K562 (cell line): ENCODE data around the gene CCDC9. TPM values are rescaled to one million over a fixed set of nuclear protein-coding genes. Genes with fewer than 3 reads are reported as not detected.

ENCODE experiments used
- ATF2 ChIP-seq: sonication (generic); formaldehyde crosslinking; IDR thresholded peaks from 2 replicates; pipeline ENCODE4 v1.8.1; 2022; ENCODE audit warnings: missing genetic modification reagents
- ATF6 ChIP-seq: sonication (generic); formaldehyde crosslinking; IDR thresholded peaks from 2 replicates; pipeline ENCODE4 v1.4.0; 2020; ENCODE audit warnings: mild to moderate bottlenecking, missing genetic modification reagents
- BRF2 ChIP-seq: IDR thresholded peaks from 3 replicates; pipeline ENCODE4 v1.6.1; 2011; ENCODE audit warnings: borderline replicate concordance, mild to moderate bottlenecking; ENCODE audit not compliant: insufficient read length, insufficient read depth
- E2F6 ChIP-seq, 2 experiments: IDR thresholded peaks; 2 replicates each; pipeline ENCODE4 v1.6.1; 2011; ENCODE audit warnings: borderline replicate concordance in 1 of 2, control low read depth in 1 of 2, low read depth in 1 of 2, low read length in 1 of 2, mild to moderate bottlenecking in 1 of 2, mixed read lengths in 1 of 2, moderate library complexity in 1 of 2; ENCODE audit not compliant: insufficient read depth in 1 of 2, insufficient read length in 1 of 2, poor library complexity in 1 of 2, severe bottlenecking in 1 of 2; ENCODE audit errors: extremely low read depth in 1 of 2
- FOXM1 ChIP-seq, 2 experiments: fragments of 450-650 bp in 1 of 2; sonication (generic) in 1 of 2; formaldehyde crosslinking in 1 of 2; IDR thresholded peaks; 2 replicates each; pipeline versions ENCODE4 v1.6.1 to v1.9.0; 2017 to 2022; ENCODE audit warnings: low read depth in 2 of 2, mild to moderate bottlenecking in 2 of 2, missing genetic modification reagents in 1 of 2, moderate library complexity in 1 of 2
- HDAC2 ChIP-seq: fragments of 450-650 bp; IDR thresholded peaks from 2 replicates; pipeline ENCODE4 v1.6.1; 2016; ENCODE audit warnings: mild to moderate bottlenecking
- HLTF ChIP-seq: fragments of 450-650 bp; IDR thresholded peaks from 2 replicates; pipeline ENCODE4 v1.6.1; 2016
- HMGXB4 ChIP-seq: sonication (generic); formaldehyde crosslinking; IDR thresholded peaks from 2 replicates; pipeline ENCODE4 v1.8.1; 2023; ENCODE audit warnings: mild to moderate bottlenecking, missing genetic modification reagents
- RBFOX2 ChIP-seq: fragments of 200-400 bp; formaldehyde crosslinking; IDR thresholded peaks from 2 replicates; pipeline ENCODE4 v1.6.1; 2017; ENCODE audit warnings: low read depth, mild to moderate bottlenecking, low read length, moderate library complexity
- TBP ChIP-seq: optimal IDR thresholded peaks from 2 replicates; pipeline ENCODE3; 2011; ENCODE audit warnings: low read depth, low read length, improper control_type of control experiment
- USF2 ChIP-seq: sonication (generic); formaldehyde crosslinking; IDR thresholded peaks from 2 replicates; pipeline ENCODE4 v1.5.0; 2020; ENCODE audit warnings: missing genetic modification reagents
- ZNF174 ChIP-seq: fragments of 250-450 bp; sonication (Bioruptor Pico); IDR thresholded peaks from 2 replicates; pipeline ENCODE4 v1.4.0; 2020; ENCODE audit warnings: mild to moderate bottlenecking
- ZNF766 ChIP-seq: fragments of 200-800 bp; sonication (Bioruptor generic); conservative IDR thresholded peaks from 2 replicates; pipeline ENCODE4 v1.6.1; 2016; ENCODE audit warnings: missing genetic modification characterization, missing compliant biosample characterization
- ZNF780A ChIP-seq: fragments of 250-450 bp; sonication (Bioruptor Pico); IDR thresholded peaks from 2 replicates; pipeline ENCODE4 v1.5.0; 2021; ENCODE audit warnings: mild to moderate bottlenecking
- polyA plus RNA-seq, 8 experiments: library from polyadenylated mRNA; depleted of rRNA in 4 of 8; stranded (reverse) in 5 of 8; unstranded in 3 of 8; fragments of >200 nt; fragmentation: Nextera tagmentation in 2 of 8; fragmentation: Illumina TruSeq in 1 of 8; extraction: Ambion mirVana in 2 of 8; extraction: Trizol in 1 of 8; gene quantifications; 2 replicates each; pipeline versions ENCODE4 v1.2.1 to v1.2.3, GENCODE V29; 2011 to 2014; ENCODE audit warnings: inconsistent platforms in 1 of 8, missing spikeins in 1 of 8
- total RNA-seq, 7 experiments: library from RNA; depleted of rRNA in 6 of 7; stranded (reverse); fragments of >200 nt in 6 of 7; fragmentation: Illumina TruSeq in 2 of 7; extraction: Trizol in 2 of 7; gene quantifications; 2 replicates each; pipeline versions ENCODE4 v1.2.1 to v1.2.3, GENCODE V29; 2011 to 2021; ENCODE audit warnings: low replicate concordance in 1 of 7

CCDC9 gene
- total and polyA plus RNA-seq, 9 of the 15 experiments (the other 6 are each of a cell fraction or from before 2014, with no cell fraction given): 0.23 to 38.6 (median 8.4) TPM

GRCh38 chr19:47230921-47231214 lies 25.5 kb upstream of the CCDC9 start, which contains the start of gene BBC3 (continued):
- no peak for TF ChIP-seq BRF2
- TF ChIP-seq RBFOX2: peak; percentile 82
- TF ChIP-seq ZNF780A (CRISPR knock-in tag): no peak
- TF ChIP-seq HDAC2: 0 out of 2 replicates have a peak, but pooled peaks have one; percentile 13
- TF ChIP-seq FOXM1 (IDR thresholded peaks at IDR 0.05; ENCODE audit: low read depth): no peak
- TF ChIP-seq FOXM1 (CRISPR knock-in tag; IDR thresholded peaks at IDR 0.05; ENCODE audit: low read depth): no peak
- no peak for TF ChIP-seq ATF2 (CRISPR knock-in tag)
- TF ChIP-seq ZNF766 (CRISPR knock-in tag): no peak
- no peak for TF ChIP-seq ATF6 (CRISPR knock-in tag)
- no peak for TF ChIP-seq USF2 (CRISPR knock-in tag)
- no peak for TF ChIP-seq HLTF
- TF ChIP-seq TBP: peak; percentile 33
- TF ChIP-seq ZNF174 (CRISPR knock-in tag): no peak
- peak in 1 of 2 experiments; percentile 81 for TF ChIP-seq E2F6 (IDR thresholded peaks at IDR 0.05; ENCODE audit: borderline replicate concordance in 1 of 2, extremely low read depth in 1 of 2, insufficient read depth in 1 of 2, insufficient read length in 1 of 2, low read depth in 1 of 2, low read length in 1 of 2, poor library complexity in 1 of 2, severe bottlenecking in 1 of 2)
- 0 out of 2 replicates have a peak, but pooled peaks have one; percentile 56 for TF ChIP-seq HMGXB4
